Measurements from ENCODE around the gene RASAL2.
A peak's percentile ranks its signal among the peaks of the same experiment; 100 is the strongest.
"Not testable (repeated sequence)": the region's sequence is repeated elsewhere in the genome, so short reads cannot be mapped to it uniquely, and the experiment has no call there.

The RASAL2 gene

DNA sequence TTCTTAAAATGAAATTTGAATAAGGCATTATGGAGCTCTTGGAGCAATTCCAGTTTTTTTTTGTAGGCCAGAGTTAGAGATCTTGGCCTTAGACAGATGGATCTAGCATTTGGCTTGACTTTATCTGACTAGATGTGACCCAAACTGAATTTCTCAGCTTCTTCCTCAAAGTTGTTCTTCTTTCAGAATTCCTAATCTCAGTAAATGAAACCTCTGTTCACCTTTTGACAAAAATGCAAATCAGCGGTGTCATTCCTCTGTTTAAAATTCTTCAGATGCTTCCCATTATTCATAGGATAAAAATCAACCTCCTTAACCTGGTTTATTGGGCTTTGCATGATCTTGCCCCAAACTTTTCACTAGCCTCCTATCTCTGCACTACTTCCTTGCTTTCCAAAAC is 177.6 kb downstream of the RASAL2 start:
- FAIRE-seq (no peak), DNase-seq (ENCODE audit: insufficient read length, low spot score) (no peak)

DNA sequence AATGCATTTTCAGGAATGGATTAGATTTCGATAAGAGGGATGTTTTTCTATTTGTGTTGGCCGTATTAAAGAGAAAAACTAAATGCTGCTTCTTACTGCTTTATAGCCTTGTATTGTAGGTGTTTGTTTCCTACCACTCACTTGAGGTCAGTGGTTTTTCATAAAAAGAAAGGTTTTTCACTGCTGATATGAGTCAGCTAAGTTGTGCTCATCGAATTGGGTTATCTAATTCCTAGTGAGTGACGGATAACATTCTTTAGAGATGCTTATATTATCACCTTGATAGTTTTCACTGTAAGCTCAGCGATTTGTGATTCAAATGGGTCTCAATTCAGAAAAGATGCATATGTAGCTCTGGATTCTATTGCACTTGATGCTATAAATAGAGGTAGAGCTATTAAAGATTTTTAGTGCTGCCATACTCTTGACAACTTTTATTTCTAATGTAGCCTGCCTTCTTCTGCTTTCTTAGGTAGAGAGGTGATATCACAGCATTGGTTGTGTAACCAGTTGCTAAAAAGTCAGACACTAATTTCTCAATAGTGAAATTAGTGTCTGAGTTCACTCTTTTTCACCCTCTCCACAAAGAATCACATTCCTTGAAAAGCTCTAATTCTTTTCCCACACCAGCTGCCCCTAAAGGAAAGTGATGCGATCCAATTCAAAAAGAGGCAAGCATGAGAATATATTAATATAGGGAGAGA is 180.0 kb downstream of the RASAL2 start:
- DNase-seq (ENCODE audit: insufficient read length, low spot score), result peak; percentile 31
- FAIRE-seq, result no peak

DNA sequence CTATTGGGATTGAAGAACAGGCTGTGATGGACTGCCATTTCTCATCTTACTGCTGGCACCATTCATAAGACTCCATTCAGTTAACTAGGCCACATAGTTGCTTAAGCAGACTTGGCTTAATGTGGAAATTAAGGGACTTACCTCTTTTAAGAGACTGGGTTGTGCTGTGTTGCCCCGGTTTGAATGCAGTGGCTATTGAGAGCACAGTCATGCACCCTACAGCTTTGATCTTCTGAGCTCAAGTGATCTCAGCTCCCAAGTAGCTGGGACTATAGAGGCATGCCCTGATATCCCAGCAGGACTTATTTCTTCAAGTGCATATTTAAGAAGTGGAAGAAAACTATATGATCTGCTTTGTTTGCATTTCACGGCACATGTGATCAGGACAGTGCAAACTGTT is 181.1 kb downstream of the RASAL2 start:
- no peak for DNase-seq (ENCODE audit: insufficient read length, low spot score)
- no peak for FAIRE-seq

DNA sequence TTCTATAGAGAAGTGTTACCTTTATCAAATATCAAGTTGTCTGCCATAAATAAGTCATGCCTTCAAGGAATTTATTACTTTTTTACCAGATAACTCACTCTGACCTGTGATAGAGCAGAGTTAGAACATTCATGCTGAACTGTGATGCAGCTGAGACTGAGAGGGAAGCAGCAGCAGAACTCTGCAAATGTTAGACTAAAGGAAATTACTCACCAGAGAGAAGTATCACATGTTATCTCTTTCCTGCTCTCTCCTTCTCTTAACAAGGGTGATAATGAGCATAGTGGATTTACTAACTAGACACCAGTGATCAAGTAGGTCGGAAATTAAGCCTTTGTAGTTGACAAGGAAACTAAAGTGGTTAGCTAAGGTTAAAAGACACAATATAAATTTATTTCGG is 181.6 kb downstream of the RASAL2 start:
- no peak for FAIRE-seq
- DNase-seq (ENCODE audit: insufficient read length, low spot score), result no peak

DNA sequence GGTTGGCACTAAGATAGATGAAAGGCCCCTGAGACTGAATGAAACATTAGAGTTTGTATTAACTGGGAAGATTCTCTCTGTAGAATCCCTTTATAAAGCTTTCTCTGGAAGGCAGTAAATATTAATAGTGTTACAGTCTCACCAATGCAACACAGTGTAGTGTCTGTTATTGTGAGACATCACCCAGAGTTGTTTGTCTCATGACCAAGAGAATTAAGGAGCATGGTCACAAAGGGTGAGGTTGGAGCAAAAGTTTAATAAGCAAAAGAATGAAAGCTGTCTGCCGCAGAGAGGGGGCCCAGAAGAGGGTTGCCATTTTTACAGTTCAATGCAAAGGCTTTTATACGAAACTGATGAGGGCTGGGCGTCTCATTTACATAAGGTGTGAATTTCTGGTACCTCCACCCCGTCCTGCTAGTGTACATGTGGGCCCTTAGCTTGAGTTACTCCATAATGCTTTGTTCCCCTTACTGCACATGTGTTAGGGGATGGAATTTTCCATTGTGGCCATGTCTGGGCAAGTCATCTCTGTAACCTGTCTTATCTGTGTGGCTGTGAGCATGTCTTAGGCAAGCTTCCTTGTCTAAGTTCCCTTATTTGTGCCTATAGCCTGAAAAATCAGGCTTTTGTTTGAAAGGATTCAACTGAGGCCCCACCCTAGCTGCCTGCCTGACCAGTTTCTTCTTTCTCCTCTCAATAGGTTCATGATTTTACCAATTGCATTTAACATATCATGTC is 184.1 kb downstream of the RASAL2 start:
- FAIRE-seq (no peak), DNase-seq (ENCODE audit: insufficient read length, low spot score) (no peak)

DNA sequence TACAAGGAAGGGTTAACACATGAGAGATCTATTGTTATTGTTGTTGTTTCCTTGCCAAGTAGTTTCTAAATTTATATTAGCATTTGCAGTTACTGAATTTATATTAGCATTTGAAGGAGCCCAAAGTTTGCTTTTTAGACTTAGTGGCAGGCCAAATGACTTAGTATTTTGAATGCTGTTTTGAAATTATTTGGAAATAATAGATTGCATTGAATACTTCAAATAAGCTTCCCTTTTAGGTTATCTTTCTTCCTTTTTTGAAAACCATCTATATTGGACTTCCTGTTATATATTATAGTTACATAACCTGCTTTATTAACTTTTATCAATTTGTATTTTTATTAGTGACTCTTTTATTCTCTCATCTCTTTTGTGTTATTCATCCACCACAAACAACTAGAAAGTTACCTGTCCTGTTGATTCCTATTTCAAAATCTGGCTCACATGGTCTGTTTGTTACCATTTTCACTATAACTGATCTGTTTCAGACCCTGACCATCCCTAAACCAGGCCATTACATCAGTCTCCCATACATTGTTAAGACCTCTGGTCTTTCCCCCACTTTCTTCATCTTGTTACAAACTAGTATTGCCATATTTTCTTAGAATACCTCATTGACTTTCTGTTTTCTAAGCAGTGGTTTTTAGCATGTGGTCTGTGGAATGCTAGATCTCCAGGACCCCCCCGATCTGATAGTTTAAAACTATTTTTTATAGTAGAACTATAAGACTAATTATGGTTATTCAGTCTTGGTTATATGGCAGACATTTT is 185.2 kb downstream of the RASAL2 start:
- DNase-seq (ENCODE audit: insufficient read length, low spot score) (no peak), FAIRE-seq (no peak)

DNA sequence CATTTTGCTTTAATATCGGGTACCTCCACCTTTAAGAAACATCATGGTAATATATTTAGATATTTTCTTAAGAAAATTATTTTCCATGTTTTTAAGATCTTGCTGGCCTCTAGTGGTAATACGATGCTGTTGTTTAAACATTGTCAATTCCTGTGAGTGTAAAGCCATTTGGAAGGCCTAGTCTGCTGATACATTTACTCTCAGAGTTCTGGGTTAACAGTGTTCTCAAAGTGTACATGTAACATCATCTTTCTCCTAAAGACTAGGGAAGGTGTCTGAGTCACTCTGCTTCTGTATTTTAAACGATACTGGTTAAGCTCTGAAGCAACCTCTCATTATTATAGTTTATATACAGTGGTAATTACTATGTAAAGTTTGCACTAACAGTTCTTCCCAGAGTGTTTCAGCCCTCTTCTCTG is 189.1 kb downstream of the RASAL2 start:
- DNase-seq (ENCODE audit: insufficient read length, low spot score), result peak; percentile 39
- no peak for FAIRE-seq

DNA sequence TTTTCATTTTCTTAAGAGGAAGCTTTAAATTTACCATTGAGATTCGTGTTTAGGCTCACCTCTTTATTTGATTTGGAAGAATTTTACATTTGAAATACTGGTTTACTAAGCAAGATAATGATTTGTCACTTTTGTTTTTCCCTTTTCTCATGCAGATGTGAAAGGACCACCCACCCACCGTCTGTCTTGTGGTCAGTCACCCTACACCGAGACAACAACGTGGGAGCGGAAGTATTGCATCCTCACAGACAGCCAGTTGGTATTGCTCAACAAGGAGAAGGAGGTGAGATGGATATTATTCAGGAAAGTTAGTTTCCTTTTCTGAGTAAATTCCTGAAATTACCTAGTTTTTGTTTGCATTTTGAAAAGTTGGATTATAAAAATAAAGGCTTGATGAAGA is 189.5 kb downstream of the RASAL2 start:
- no peak for DNase-seq (ENCODE audit: insufficient read length, low spot score)
- FAIRE-seq, result no peak

DNA sequence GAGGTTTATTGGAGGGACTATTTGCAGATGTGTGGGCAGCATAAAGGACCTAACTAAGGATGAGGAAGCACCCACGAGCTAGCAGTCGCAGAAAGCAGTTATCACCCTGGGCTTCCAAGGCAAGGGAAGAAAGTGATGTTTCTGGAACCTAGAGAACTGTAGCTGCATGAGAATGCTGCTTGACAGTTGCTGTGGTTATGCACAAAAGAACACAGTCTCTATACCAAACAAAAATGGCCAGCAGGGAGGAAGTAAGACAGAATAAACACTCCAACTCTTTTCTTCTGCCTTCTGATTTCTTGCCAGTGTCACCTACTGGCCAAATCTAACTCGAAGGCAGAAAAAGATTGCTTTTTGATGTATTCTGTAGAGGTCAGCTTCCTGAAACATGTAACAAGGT is 190.2 kb downstream of the RASAL2 start:
- no peak for FAIRE-seq
- DNase-seq (ENCODE audit: insufficient read length, low spot score), result no peak

DNA sequence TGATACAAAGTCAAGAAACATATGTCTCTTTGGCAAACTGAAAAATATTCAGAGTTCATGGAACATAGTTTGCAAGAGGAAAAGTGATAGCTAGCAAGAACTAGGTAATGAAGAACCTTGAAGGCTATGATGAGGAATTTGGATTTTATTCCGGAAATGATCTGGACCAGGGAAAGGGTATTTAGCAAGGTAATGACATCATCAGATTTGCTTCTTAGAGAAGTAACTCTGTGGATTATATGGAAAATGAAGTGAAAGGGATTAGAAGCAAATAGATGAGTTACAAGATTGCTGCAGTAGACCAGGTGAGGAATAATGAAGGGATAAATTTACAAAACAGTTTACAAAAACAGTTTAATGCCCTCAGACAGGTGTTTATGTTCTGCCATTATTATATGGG is 197.3 kb downstream of the RASAL2 start:
- FAIRE-seq (no peak), DNase-seq (ENCODE audit: insufficient read length, low spot score) (no peak)

DNA sequence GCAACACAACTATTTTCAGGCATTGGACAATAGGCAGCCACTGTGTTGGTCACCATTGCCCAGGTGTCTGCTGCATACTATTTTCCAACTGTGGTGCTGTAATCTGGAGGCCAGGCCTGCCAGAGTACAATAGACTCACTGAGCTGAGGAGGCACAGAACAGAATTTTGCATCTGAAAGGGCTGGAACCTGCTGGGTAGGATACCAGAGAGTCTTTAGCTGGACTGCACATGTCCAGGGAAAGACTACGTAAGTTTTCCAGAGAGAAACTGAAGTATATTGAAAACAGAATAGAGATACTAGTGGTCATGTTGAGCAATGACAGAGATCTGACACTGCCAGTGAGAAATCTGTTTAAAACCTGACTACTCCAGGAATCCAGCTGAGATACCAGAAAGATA is 200.8 kb downstream of the RASAL2 start:
- DNase-seq (ENCODE audit: insufficient read length, low spot score), result no peak
- FAIRE-seq, result no peak

DNA sequence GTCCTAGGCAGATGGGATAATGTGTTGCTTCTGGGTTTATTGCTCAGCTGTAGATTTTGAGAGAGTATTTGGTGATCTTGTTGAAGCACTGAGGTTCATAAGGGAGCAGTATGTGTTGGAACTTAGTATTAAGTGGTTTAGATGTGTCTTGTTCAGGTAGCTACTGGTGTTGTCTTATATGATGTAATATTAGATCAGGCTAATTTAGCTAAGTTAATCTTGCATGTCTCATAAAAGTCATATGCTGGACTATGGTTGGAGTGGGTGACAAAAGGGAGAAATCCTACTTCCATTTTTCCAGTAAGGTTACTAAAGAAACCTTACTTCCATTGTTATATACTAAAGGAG is 206.4 kb downstream of the RASAL2 start:
- no peak for DNase-seq (ENCODE audit: insufficient read length, low spot score)
- peak; percentile 9 for FAIRE-seq

DNA sequence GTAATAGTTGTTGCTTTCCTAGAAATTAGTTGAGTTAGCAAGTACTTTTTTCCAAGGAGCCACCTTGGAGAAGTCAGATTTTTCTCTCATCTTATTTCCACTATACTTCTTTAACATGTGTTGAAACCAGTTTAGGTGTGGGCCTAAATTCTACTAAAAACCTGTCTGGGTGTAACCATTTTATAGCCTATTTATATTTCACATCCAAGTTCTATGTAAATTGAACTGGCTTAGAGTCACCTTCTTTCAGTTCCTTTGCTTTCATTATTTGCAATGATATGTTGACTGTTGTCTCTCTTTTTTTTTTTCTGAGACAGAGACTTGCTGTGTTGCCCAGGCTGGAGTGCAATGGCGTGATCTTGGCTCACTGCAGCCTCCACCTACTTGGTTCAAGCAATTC is 207.2 kb downstream of the RASAL2 start:
- FAIRE-seq, result no peak
- no peak for DNase-seq (ENCODE audit: insufficient read length, low spot score)

DNA sequence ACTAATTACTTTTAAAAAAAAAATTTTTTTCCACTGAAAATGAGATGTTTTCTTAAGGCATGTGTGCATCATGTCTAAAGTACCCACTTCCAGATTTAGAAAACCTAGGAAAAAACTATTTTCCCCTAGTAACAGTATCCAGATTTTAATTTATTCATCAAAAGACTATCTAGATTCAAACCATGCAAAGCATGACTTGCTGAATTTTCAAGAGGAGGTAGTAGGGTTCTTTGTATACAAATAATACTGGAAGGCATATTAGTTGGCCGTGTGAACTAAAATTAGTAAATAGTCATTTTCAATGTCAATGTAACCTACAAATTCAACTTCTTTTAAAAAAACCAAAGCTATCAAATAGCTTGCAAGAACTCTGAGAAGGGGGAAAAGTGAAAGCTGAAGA is 213.4 kb downstream of the RASAL2 start:
- DNase-seq (ENCODE audit: insufficient read length, low spot score), result no peak
- FAIRE-seq, result no peak

DNA sequence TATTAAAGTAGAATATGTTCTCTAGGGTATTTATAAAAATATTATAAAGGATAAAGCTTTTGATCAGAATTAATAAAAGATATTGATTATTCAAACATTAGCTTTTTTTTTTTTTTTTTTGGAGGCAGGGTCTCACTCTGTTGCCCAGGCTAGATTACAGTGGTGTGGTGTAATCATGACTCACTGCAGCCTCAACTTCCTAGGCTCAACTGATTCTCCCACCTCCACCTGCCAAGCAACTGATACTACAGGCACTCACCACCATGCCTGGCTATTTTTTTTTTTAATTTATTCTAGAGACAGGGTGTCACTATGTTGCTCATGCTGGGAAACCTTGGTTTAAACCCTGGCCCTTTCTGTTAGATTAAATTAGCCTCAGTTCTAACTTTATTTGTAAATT is 214.5 kb downstream of the RASAL2 start:
- DNase-seq (ENCODE audit: insufficient read length, low spot score) (no peak), FAIRE-seq (no peak)

DNA sequence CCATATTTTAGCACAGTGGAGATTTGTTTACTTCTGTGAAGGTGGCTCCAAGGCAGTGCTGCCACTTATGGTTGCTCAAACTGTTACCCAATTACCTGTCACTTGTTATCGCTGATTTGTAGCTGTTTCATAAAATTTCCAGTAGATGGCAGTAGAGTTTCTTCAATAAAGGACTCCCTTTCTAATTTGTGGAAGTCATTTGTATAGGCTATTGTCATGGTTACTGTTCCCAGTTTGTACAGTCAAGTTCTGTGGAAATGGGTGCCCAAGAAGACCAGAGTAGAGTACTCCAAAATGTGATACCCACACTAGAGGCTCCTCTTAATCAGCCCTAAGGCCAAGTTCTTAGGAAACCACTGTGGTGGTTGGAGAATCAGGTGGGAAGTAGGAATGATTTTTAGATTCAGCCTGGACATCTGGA is 216.8 kb downstream of the RASAL2 start:
- peak; percentile 54 for FAIRE-seq
- peak; percentile 62 for DNase-seq (ENCODE audit: insufficient read length, low spot score)

DNA sequence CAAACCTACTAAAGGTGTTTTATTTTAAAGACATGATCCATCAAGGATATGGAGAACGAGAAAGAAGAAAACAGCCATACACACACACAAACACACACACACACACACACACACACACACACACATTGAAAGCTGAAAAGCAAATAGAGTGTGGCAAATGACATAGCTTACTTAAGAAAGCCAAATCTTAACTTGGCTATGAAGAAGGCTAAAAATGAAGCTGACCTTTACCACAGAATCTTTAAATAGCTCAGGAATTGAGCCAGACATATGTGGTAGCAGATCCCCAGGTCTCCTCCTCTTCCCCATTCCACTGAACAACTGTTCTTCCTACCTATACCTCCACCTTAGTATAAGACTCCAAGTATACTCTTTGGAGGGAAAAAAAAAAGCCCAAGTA is 217.3 kb downstream of the RASAL2 start:
- FAIRE-seq, result no peak
- no peak for DNase-seq (ENCODE audit: insufficient read length, low spot score)

DNA sequence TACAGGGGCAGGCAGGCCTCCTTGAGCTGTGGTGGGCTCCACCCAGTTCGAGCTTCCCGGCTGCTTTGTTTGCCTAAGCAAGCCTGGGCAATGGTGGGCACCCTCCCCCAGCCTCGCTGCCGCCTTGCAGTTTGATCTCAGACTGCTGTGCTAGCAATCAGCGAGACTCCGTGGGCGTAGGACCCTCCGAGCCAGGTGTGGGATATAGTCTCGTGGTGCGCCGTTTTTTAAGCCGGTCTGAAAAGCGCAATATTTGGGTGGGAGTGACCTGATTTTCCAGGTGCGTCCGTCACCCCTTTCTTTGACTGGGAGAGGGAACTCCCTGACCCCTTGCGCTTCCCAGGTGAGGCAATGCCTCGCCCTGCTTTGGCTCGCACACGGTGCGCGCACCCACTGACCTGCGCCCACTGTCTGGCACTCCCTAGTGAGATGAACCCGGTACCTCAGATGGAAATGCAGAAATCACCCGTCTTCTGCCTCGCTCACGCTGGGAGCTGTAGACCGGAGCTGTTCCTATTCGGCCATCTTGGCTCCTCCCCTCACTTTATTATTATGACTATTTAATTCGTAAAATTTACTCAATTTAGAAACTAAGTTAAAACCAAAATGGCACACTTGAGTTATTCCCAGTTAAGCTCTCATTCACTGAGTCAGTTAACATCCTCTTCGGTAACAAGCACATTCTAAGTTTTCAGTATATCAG is 226.5 kb downstream of the RASAL2 start:
- not testable (repeated sequence) for FAIRE-seq

DNA sequence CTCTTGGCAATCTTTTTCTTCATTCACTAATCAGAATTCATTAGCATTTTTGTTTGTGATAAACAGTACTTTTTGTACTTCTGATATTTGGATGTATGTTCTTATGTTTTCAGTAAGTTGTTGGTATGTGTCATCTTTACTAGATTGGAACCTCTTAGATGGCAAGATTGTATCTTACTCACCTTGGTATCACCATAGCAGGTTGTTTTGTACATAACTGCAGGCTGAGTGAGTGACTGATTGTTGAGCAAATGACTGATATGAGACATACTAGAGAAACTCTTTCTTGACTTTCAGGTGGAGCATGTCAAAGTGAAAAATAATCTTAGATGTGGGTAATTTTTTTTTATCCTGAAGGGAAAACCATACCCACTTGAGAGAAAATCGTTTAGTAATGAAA is 229.2 kb downstream of the RASAL2 start:
- FAIRE-seq (no peak), DNase-seq (ENCODE audit: insufficient read length, low spot score) (no peak)

More for the DNA sequence above, 226.5 kb downstream of the RASAL2 start:
- not testable (repeated sequence) for DNase-seq (ENCODE audit: insufficient read length, low spot score)

DNA sequence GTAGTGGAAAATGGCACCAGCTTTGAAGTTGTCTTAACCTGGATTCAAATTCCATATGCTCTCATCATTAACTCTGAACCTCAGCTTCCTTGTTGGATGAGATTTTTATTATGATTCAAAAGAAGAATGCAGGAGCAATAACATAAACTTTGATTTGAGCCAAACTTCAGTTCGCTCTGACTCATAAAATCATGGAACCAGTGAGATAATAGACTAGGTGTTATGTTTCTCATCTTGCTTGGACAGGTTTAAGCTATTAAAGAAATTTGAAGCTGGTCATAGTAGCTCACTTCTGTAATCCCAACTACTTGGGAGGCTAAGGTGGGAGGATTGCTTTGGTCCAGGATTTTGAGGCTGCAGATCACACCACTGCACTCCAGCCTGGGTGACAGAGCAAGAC is 230.1 kb downstream of the RASAL2 start:
- FAIRE-seq, result no peak
- DNase-seq (ENCODE audit: insufficient read length, low spot score), result no peak

DNA sequence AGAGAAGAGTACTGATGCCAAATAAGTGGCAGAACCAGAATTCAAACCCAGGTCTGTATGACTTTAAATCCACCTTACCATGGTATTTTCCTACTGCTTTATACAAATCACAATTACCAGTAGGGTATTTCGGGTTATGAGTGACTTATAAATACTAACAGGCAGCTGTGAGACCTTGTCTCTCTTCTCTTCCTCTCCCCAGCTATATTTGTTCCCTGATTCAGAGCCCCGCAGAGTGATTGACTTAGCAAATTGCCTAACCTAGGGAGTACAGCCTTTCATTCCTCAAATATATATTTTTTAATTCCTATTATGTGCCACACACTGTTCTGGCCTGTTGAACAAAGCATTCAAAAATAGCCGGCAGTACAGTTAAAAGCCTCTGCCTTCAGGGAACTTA is 234.8 kb downstream of the RASAL2 start:
- no peak for FAIRE-seq
- no peak for DNase-seq (ENCODE audit: insufficient read length, low spot score)

Measured in HTR-8/SVneo (cell line).